MV-4-11 (cell line): ENCODE measurements around the gene ASCC1.

ENCODE experiments used
- DNase-seq: peaks from one replicate; lab custom pipeline; 2025; lab: John Stamatoyannopoulos, UW

The ASCC1 gene

GRCh38 chr10:72065439-72066025, 150.5 kb downstream of the ASCC1 start:
- DNase-seq, result no peak

- no peak for DNase-seq
Observed at GRCh38 chr10:72063703-72064391, 152.2 kb downstream of the ASCC1 start.

GRCh38 chr10:72062832-72063702, 153.0 kb downstream of the ASCC1 start:
- DNase-seq, result no peak

- no peak for DNase-seq
Observed at GRCh38 chr10:72062382-72062781, 153.7 kb downstream of the ASCC1 start.

GRCh38 chr10:72061930-72062329, 154.1 kb downstream of the ASCC1 start:
- DNase-seq, result no peak

GRCh38 chr10:72061491-72061890, 154.6 kb downstream of the ASCC1 start:
- DNase-seq, result no peak

- DNase-seq, result no peak
Observed at GRCh38 chr10:72059843-72060822, 155.9 kb downstream of the ASCC1 start.

- no peak for DNase-seq
Observed at GRCh38 chr10:72058989-72059842, 156.9 kb downstream of the ASCC1 start.

- no peak for DNase-seq
Observed at GRCh38 chr10:72058347-72058898, 157.7 kb downstream of the ASCC1 start.

GRCh38 chr10:72056932-72057751, 158.9 kb downstream of the ASCC1 start:
- DNase-seq, result no peak

GRCh38 chr10:72056113-72056512, 160.0 kb downstream of the ASCC1 start:
- no peak for DNase-seq

GRCh38 chr10:72053690-72054089, 162.4 kb downstream of the ASCC1 start:
- DNase-seq, result no peak

GRCh38 chr10:72050873-72051272, 165.2 kb downstream of the ASCC1 start:
- no peak for DNase-seq

GRCh38 chr10:72049969-72050781, 165.9 kb downstream of the ASCC1 start:
- no peak for DNase-seq

- no peak for DNase-seq
Observed at GRCh38 chr10:72049472-72049871, 166.6 kb downstream of the ASCC1 start.

GRCh38 chr10:72048450-72049124, 167.5 kb downstream of the ASCC1 start:
- DNase-seq, result peak; percentile 89
